ENCODE data around the gene TOE1.
A peak's percentile ranks its signal among the peaks of the same experiment; 100 is the strongest.
"Not testable (repeated sequence)": the region's sequence is repeated elsewhere in the genome, so short reads cannot be mapped to it uniquely, and the experiment has no call there.

Gene TOE1

DNA sequence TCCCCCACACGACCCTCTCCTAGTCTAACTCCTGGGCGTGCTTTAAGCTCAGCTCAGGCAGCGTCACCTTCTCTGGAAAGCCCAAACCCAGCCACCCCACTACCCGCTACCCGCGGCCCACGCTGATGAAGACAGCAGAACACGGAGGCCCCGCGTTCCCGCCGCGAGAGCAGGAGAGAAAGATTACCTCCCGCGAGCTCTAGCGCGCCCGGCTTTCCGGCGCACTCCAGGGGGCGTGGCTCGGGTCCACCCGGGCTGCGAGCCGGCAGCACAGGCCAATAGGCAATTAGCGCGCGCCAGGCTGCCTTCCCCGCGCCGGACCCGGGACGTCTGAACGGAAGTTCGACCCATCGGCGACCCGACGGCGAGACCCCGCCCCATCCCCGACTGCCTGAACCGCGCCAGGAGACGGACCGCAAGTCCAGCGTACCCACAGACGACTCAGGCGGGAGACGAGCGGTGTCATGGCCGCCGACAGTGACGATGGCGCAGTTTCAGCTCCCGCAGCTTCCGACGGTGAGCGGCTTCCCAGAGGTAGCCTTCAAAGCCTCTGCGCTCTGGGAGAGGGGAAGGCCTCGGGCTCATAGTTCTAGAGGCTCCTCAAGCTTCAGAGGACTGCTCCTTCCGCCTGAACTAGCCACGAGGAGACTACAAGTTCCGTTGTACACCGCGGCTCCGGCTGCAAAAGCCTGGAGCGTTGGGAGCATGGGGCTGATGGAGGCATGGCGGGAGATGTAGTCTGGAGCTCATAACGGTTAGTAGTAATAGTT lies at the start of gene TOE1, which contains the start of gene MUTYH:
Gene TOE1, plus strand, starts transcription at position 382 of the 770 bp plus-strand sequence. Its CDS starts 83 bp downstream, at position 465.
Gene MUTYH, minus strand, starts transcription at position 652 of the 770 bp plus-strand sequence. CDS start 5,935 bp downstream, outside the sequence.
- peak; percentile 98 for DNase-seq (ENCODE audit: extremely low read depth in 1 of 2, low read depth in 1 of 2)

DNA sequence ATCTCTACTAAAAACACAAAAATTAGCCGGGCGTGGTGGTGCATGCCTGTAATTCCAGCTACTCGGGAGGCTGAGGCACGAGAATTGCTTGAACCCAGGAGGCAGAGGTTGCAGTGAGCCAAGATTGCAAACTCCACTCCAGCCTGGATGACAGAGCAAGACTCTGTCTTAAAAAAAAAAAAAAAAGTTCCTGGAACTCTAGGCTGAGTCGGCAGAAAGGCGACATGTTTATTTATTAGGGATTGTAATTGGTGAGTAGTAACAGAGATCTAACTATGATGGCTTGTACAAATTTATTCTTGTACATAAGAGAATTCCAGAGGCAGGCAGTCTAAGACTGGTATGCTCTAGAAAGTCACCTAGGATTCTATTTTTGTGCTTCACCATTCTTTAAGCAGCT lies 49.0 kb upstream of the TOE1 start:
- DNase-seq (ENCODE audit: extremely low read depth in 1 of 2, low read depth in 1 of 2), result not testable (repeated sequence)

DNA sequence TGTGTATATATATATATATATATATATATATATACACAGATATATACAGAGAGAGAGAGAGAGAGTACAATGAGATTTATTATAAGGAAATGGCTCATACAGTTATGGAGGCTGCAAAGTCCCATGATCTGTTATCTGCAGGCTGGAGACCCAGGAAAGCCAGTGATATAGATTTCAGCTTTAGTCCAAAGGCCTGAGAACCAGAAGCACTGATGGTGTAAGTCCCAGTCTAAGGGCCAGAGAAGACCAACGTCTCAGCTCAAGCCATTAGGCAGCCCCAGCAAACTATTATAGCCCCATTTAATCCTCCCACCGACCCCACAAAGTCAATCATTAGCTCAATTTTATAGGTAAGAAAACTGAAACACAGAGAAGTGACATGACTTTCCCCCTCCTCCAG lies 48.3 kb upstream of the TOE1 start:
- no peak for DNase-seq (ENCODE audit: extremely low read depth in 1 of 2, low read depth in 1 of 2)

GRCh38 chr1:45297666-45298356 lies 42.2 kb upstream of the TOE1 start:
- no peak for DNase-seq (ENCODE audit: extremely low read depth in 1 of 2, low read depth in 1 of 2)

DNA sequence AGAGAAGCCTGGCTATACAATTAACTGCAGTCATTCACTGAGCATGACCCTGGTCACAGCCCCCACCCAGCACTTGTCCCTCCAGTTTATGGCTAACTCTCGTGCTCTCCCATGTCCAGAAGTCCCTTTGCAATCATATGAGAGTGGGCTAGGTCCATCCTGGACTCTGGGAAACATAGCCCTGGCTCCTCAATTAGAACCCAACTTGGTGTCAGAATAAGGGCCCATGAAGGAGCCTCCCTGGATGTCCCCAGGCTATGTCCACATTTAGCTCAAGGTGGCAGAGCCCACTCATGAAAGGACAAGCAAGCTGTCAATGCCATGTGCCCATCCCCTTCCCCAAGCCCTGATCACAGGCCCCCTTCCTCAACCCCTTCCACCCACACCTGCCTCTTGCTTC lies 40.7 kb upstream of the TOE1 start:
- no peak for DNase-seq (ENCODE audit: extremely low read depth in 1 of 2, low read depth in 1 of 2)

DNA sequence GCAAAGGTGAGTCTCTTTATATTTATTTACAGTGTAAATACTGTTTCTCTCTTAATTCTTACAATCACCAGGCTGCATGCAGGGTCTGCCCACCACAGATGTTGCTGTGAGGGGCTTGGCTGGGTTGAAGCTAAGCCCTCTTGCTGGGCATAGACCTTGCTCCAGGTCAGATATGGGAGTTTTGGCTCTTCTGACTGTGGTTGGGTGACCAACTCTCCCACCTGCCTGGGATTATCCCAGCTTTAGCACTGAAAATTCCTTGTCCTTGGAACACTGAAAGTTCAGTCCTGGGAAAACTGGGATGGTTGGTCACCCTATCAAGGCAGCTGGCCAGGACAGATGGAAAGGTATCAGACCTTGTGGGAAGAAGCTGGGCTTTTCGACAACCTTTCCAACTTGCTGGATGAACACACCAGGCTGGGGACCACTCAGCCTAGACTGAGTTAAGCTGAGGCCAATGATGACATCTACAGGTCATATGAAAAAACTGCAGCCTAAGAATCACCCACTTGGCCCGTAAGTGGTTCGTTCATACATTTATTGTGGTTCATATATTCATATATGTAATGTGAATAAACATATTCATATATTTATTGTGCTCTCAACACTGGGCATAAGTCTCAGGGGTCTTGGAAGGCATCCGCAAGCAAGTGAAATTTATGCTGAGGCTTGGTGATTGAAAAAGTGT lies 39.8 kb upstream of the TOE1 start:
- DNase-seq (ENCODE audit: extremely low read depth in 1 of 2, low read depth in 1 of 2), result peak in 1 of 2 donors; percentile 24

GRCh38 chr1:45300669-45300997 lies 39.3 kb upstream of the TOE1 start:
- DNase-seq (ENCODE audit: extremely low read depth in 1 of 2, low read depth in 1 of 2), result no peak

DNA sequence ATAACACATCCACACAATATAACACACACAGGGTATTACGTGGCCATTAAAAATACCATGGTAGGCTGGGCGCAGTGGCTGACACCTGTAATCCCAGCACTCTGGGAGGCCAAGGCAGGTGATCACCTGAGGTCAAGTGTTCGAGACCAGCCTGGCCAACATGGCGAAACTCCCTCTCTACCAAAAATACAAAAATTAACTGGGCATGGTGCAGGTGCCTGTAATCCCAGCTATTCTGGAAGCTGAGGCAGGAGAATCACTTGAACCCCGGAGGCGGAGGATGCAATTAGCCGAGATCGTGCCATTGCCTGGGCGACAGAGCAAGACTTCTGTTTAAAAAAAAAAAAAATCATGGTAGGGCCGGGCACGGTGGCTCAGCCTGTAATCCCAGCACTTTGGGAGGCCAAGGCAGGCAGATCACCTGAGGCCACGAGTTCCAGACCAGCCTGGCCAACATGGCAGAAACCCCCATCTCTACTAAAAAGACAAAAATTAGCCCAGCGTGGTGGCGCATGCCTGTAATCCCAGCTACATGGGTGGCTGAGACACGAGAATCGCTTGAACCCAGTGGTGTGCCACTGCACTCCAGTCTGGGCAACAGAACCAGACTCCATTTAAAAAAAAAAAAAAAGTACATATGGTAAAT lies 37.3 kb upstream of the TOE1 start:
- no peak for DNase-seq (ENCODE audit: extremely low read depth in 1 of 2, low read depth in 1 of 2)

DNA sequence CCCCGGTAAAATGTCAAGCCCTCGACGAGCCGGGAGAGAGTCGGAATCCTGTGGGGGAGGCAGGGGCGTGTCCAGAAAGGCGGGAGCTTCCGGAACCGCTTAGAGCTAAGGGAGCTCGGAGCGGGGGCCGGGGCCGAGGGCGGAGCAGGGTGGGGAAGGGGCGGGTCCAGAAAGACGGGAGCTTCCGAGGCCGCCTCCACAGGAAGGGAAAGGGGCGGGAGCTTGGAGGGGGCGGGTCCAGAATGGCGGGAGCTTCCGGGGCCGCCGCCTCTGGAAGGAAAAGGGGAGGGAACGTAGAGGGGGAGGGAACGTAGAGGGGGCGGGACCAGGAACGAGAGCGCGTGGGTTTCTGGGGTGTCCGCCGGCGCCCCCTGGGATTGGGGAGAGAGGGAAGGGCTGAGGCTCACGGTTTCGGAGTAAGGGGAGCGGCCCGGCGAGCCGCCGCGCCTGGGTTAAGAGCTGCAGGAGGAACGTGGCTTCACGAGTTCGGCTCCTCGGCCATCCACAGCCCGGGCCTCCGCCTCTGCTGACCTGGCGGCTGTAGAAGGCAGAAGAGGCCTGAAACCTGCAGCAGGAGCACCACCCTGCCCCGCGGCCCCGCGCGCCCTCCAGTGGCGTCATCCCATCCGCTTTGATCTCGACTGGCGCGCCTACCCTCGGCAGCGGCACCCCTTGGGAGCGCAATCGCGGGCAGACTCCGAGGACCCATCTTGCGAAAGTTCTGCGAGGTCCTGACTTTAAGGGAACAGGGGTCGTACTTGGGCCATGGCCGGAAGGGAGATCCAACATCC lies 36.3 kb upstream of the TOE1 start:
- peak; percentile 98 to 99 for DNase-seq (ENCODE audit: extremely low read depth in 1 of 2, low read depth in 1 of 2)

GRCh38 chr1:45304311-45305081 lies 35.5 kb upstream of the TOE1 start:
- DNase-seq (ENCODE audit: extremely low read depth in 1 of 2, low read depth in 1 of 2), result no peak

DNA sequence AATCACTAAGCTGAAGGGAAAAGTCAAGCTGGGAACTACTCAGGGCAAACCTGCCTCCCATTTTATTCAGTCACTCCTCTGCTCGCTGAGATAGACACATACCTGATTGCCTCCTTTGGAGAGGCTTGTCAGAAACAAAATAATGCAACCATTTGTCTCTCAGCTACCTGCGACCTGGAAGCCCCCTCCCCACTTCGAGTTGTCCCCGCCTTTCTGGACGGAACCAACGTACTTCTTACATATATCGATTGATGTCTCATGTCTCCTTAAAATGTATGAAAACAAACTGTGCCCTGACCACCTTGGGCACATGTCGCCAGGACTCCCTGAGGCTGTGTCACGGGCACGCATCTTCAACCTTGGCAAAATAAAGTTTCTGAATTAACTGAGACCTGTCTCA lies 34.7 kb upstream of the TOE1 start:
- DNase-seq (ENCODE audit: extremely low read depth in 1 of 2, low read depth in 1 of 2), result no peak

GRCh38 chr1:45306319-45306718 lies 33.7 kb upstream of the TOE1 start:
- peak in 1 of 2 donors; percentile 69 for DNase-seq (ENCODE audit: extremely low read depth in 1 of 2, low read depth in 1 of 2)

GRCh38 chr1:45306905-45307304 lies 33.1 kb upstream of the TOE1 start:
- no peak for DNase-seq (ENCODE audit: extremely low read depth in 1 of 2, low read depth in 1 of 2)

GRCh38 chr1:45314266-45314665 lies 25.7 kb upstream of the TOE1 start:
- DNase-seq (ENCODE audit: extremely low read depth in 1 of 2, low read depth in 1 of 2), result no peak

GRCh38 chr1:45317166-45317565 lies 22.8 kb upstream of the TOE1 start:
- DNase-seq (ENCODE audit: extremely low read depth in 1 of 2, low read depth in 1 of 2), result no peak

DNA sequence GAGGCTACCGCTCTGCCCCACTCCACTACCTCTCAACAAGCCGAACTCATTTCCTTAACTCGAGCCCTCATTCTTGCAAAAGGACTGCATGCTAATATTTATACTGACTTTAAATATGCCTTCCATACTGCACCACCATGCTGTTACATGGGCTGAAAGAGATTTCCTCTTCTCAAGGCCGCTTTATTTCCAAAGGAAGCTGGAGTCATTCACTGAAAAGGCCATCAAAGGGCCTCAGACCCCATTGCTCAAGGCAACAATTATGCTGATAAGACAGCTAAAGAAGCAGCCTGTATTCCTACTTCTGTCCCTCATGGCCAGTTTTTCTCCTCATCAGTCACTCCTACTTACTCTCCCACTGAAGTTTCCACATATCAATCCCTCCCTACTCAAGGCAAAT lies 20.2 kb upstream of the TOE1 start:
- no peak for DNase-seq (ENCODE audit: extremely low read depth in 1 of 2, low read depth in 1 of 2)

DNA sequence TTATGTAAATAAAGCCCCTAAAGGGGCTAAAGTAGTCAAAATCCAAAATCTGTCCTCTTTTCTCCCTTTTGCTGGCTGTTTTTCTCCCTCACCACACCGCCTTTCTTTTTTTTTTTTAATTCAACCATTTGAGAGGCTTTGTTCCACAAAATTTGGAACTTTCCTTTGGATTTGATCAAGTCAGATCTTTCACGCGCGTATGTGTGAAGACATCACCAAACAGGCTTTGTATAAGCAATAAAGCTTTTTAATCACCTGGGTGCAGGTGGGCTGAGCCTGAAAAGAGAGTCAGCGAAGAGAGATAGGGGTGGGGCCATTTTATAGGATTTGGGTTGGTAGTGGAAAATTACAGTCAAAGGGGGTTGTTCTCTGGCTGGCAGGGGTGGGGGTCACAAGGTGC lies 18.5 kb upstream of the TOE1 start:
- DNase-seq (ENCODE audit: extremely low read depth in 1 of 2, low read depth in 1 of 2), result no peak

- DNase-seq (ENCODE audit: extremely low read depth in 1 of 2, low read depth in 1 of 2), result no peak
Observed at GRCh38 chr1:45322486-45323040, 17.4 kb upstream of the TOE1 start.

GRCh38 chr1:45325851-45326506 lies 14.0 kb upstream of the TOE1 start:
- DNase-seq (ENCODE audit: extremely low read depth in 1 of 2, low read depth in 1 of 2), result no peak

Data from stimulated activated CD8-positive, alpha-beta memory T cell treated with anti-CD3 and anti-CD28 coated beads, Interleukin-7, amount 100 ng/mL, for 48 hours (primary cell).